Liver (tissue), 9 donors: Measurements from ENCODE around the gene DNAJB6. TPM values are rescaled to one million over a fixed set of nuclear protein-coding genes. Genes with fewer than 3 reads are reported as not detected.

Source experiments
- DNase-seq: peaks from one replicate; pipeline ENCODE4 v3.0.0-alpha.2; 2017; ENCODE audit warnings: low spot score
- H3K27ac ChIP-seq, 2 donors: one replicate each; pipeline ENCODE4 v1.7.0; 2013; ENCODE audit warnings: inconsistent platforms in 2 of 2, low read length in 2 of 2, control low read depth in 1 of 2, low read depth in 1 of 2, mild to moderate bottlenecking in 1 of 2
- H3K27me3 ChIP-seq, 4 donors: one replicate each; pipeline versions ENCODE4 v1.6.1 to v1.7.0; 2013; ENCODE audit warnings: low read length in 3 of 4, inconsistent platforms in 1 of 4, mild to moderate bottlenecking in 1 of 4, moderate library complexity in 1 of 4; ENCODE audit not compliant: control insufficient read depth in 4 of 4, insufficient read depth in 4 of 4
- H3K36me3 ChIP-seq, 4 donors: one replicate each; pipeline versions ENCODE4 v1.6.1 to v1.7.0; 2013; ENCODE audit warnings: low read length in 3 of 4, mild to moderate bottlenecking in 3 of 4, low read depth in 1 of 4, moderate library complexity in 1 of 4; ENCODE audit not compliant: control insufficient read depth in 4 of 4, insufficient read depth in 3 of 4
- H3K4me1 ChIP-seq, 4 donors: one replicate each; pipeline versions ENCODE4 v1.6.1 to v1.7.0; 2013; ENCODE audit warnings: low read length in 3 of 4, mild to moderate bottlenecking in 3 of 4, moderate library complexity in 1 of 4; ENCODE audit not compliant: control insufficient read depth in 4 of 4, insufficient read depth in 4 of 4
- H3K4me3 ChIP-seq, 3 donors: one replicate each; pipeline versions ENCODE4 v1.6.1 to v1.7.0; 2013; ENCODE audit warnings: low read length in 3 of 3, control low read depth in 1 of 3, low read depth in 1 of 3, mild to moderate bottlenecking in 1 of 3
- H3K9ac ChIP-seq, 2 donors: one replicate each; pipeline ENCODE4 v1.7.0; 2013; ENCODE audit warnings: low read length in 2 of 2, mild to moderate bottlenecking in 2 of 2, moderate library complexity in 2 of 2, control low read depth in 1 of 2, low read depth in 1 of 2
- H3K9me3 ChIP-seq, 4 donors: one replicate each; pipeline versions ENCODE4 v1.6.1 to v1.7.0; 2013; ENCODE audit warnings: low read length in 3 of 4; ENCODE audit not compliant: control insufficient read depth in 4 of 4
- FOXA1 ChIP-seq: IDR thresholded peaks from 2 replicates; pipeline ENCODE4 v1.6.1; 2016; ENCODE audit warnings: antibody characterized with exemption
- FOXA2 ChIP-seq: IDR thresholded peaks from 2 replicates; pipeline ENCODE4 v1.6.1; 2016; ENCODE audit warnings: antibody characterized with exemption
- GABPA ChIP-seq, 2 donors: IDR thresholded peaks in 1 of 2; conservative IDR thresholded peaks in 1 of 2; 2 replicates each; pipeline ENCODE4 v1.6.1; 2016; ENCODE audit warnings: antibody characterized with exemption in 2 of 2, mild to moderate bottlenecking in 1 of 2, moderate library complexity in 1 of 2
- HNF4A ChIP-seq, 2 donors: conservative IDR thresholded peaks; 2 replicates each; pipeline ENCODE4 v1.6.1; 2016; ENCODE audit warnings: antibody characterized with exemption in 2 of 2, mild to moderate bottlenecking in 2 of 2
- HNF4G ChIP-seq: IDR thresholded peaks from 2 replicates; pipeline ENCODE4 v1.6.1; 2016; ENCODE audit warnings: antibody characterized with exemption
- JUND ChIP-seq, 2 donors: IDR thresholded peaks; 2 replicates each; pipeline ENCODE4 v1.6.1; 2016; ENCODE audit warnings: antibody characterized with exemption in 2 of 2
- NR2F2 ChIP-seq: IDR thresholded peaks from 2 replicates; pipeline ENCODE4 v1.6.1; 2016; ENCODE audit warnings: antibody characterized with exemption
- RAD21 ChIP-seq, 2 donors: IDR thresholded peaks; 2 replicates each; pipeline ENCODE4 v1.6.1; 2016; ENCODE audit warnings: antibody characterized with exemption in 2 of 2, mild to moderate bottlenecking in 2 of 2
- RXRA ChIP-seq, 2 donors: IDR thresholded peaks; 2 replicates each; pipeline ENCODE4 v1.6.1; 2017 to 2018; ENCODE audit warnings: antibody characterized with exemption in 2 of 2, mild to moderate bottlenecking in 1 of 2
- SP1 ChIP-seq: IDR thresholded peaks from 2 replicates; pipeline ENCODE4 v1.6.1; 2018; ENCODE audit warnings: antibody characterized with exemption, mild to moderate bottlenecking
- TAF1 ChIP-seq: conservative IDR thresholded peaks from 2 replicates; pipeline ENCODE4 v1.6.1; 2016; ENCODE audit warnings: antibody characterized with exemption, mild to moderate bottlenecking
- YY1 ChIP-seq: IDR thresholded peaks from 2 replicates; pipeline ENCODE4 v1.6.1; 2016; ENCODE audit warnings: antibody characterized with exemption, mild to moderate bottlenecking
- WGBS: extraction: QIAGEN DNeasy Blood & Tissue Kit; methylation state at CpG from one replicate; pipeline ENCODE4 v1.1.7; 2013; 5-methylcytosine and 5-hydroxymethylcytosine counted together
- polyA plus RNA-seq, 2 donors: library from polyadenylated mRNA; stranded (reverse) in 1 of 2; unstranded in 1 of 2; fragments of 200-250 nt in 1 of 2; fragments of >200 nt in 1 of 2; fragmentation: Nextera tagmentation in 1 of 2; extraction: Ambion mirVana in 1 of 2; gene quantifications; one replicate each; pipeline versions ENCODE4 v1.2.1 to v1.2.3, GENCODE V29; 2013 to 2015
- total RNA-seq, 2 donors: library from RNA; depleted of rRNA; stranded (reverse); fragments of >200 nt; gene quantifications; one replicate each; pipeline ENCODE4 v1.2.3, GENCODE V29; 2014
- TF ChIP-seq, protein P1 (sequence below): IDR thresholded peaks from 2 replicates; pipeline ENCODE4 v1.6.1; 2016; ENCODE audit warnings: antibody characterized with exemption
- TF ChIP-seq, protein P2 (sequence below): fragments of 150-350 bp; IDR thresholded peaks from 2 replicates; pipeline ENCODE4 v1.5.1; 2017; ENCODE audit warnings: improper control_type of control experiment, low read depth, low read length; ENCODE audit not compliant: missing input control
- TF ChIP-seq, protein P3 (sequence below): IDR thresholded peaks from 2 replicates; pipeline ENCODE4 v1.6.1; 2016; ENCODE audit warnings: antibody characterized with exemption
- TF ChIP-seq, protein P4 (sequence below): IDR thresholded peaks from 2 replicates; pipeline ENCODE4 v1.6.1; 2016; ENCODE audit warnings: antibody characterized with exemption, mild to moderate bottlenecking
- TF ChIP-seq, protein P5 (sequence below): IDR thresholded peaks from 2 replicates; pipeline ENCODE4 v1.6.1; 2016; ENCODE audit warnings: antibody characterized with exemption
- donor health status: healthy.
- donor health status: healthy.
- donor health status: healthy.
- donor health status: healthy.
- donor health status: healthy.

Gene DNAJB6
- total and polyA plus RNA-seq, 4 donors: 26.5 to 46.6 (median 42.4) TPM

DNA sequence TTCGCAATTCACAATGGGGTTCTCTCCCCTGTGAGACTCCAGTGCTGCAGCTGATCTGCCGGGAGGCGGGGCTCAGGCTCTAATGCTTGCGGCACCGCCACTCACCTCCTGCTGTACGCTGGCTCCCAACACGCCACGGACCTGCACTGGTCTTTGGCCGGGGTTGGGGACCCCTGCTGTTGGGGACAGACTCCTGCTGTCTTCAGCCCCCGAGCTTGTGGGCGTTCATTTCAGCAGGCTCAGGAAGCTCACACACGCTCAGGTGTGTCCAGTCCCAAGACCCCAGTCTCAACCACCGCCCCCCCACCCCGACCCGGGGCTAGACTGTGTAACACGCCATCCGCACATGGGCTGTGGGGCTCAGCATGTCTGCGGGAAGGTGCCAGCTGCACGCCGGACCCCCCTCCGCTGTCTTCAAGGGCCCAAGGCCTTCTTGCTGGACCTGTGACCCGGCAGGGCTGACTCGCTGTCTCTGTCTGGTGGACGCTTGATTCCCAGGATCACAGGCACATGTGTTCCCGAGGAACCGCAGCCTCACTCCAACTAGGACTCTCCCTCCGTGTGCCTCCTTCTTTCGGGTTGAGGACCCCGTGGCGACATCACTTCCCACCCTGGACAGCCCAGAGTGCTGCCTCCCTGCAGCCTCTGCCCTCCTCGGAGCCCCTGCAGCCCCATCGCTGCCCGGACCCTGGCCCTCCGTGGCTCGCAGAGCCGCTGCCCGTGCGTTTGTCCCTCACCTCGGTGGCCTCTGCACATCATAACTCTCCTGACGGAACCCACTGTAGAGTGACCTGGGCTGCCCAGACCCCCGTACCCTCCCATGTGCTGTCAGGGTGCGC, 106.4 kb downstream of the DNAJB6 start:
- Histone ChIP-seq H3K4me3 (no peak overlapping the region), H3K36me3 (no peaks in the 10 kb centered on the region), H3K9me3 (no peaks in the 10 kb centered on the region), H3K27me3 (no peaks in the 10 kb centered on the region), H3K4me1 (no peaks in the 10 kb centered on the region), H3K9ac (no peak overlapping the region), H3K27ac (no peak overlapping the region)
- no peak for DNase-seq
- no peak for TF ChIP-seq YY1
- no peak for TF ChIP-seq HNF4G
- TF ChIP-seq RAD21 (IDR thresholded peaks at IDR 0.05): no peak
- no peak for TF ChIP-seq SP1
- no peak for TF ChIP-seq TAF1
- TF ChIP-seq, protein P1, sequence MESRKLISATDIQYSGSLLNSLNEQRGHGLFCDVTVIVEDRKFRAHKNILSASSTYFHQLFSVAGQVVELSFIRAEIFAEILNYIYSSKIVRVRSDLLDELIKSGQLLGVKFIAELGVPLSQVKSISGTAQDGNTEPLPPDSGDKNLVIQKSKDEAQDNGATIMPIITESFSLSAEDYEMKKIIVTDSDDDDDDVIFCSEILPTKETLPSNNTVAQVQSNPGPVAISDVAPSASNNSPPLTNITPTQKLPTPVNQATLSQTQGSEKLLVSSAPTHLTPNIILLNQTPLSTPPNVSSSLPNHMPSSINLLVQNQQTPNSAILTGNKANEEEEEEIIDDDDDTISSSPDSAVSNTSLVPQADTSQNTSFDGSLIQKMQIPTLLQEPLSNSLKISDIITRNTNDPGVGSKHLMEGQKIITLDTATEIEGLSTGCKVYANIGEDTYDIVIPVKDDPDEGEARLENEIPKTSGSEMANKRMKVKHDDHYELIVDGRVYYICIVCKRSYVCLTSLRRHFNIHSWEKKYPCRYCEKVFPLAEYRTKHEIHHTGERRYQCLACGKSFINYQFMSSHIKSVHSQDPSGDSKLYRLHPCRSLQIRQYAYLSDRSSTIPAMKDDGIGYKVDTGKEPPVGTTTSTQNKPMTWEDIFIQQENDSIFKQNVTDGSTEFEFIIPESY: no peak
- TF ChIP-seq FOXA2: no peak
- TF ChIP-seq HNF4A (conservative IDR thresholded peaks at IDR 0.05): no peak
- TF ChIP-seq, protein P2, sequence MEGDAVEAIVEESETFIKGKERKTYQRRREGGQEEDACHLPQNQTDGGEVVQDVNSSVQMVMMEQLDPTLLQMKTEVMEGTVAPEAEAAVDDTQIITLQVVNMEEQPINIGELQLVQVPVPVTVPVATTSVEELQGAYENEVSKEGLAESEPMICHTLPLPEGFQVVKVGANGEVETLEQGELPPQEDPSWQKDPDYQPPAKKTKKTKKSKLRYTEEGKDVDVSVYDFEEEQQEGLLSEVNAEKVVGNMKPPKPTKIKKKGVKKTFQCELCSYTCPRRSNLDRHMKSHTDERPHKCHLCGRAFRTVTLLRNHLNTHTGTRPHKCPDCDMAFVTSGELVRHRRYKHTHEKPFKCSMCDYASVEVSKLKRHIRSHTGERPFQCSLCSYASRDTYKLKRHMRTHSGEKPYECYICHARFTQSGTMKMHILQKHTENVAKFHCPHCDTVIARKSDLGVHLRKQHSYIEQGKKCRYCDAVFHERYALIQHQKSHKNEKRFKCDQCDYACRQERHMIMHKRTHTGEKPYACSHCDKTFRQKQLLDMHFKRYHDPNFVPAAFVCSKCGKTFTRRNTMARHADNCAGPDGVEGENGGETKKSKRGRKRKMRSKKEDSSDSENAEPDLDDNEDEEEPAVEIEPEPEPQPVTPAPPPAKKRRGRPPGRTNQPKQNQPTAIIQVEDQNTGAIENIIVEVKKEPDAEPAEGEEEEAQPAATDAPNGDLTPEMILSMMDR: no peak
- TF ChIP-seq JUND (IDR thresholded peaks at IDR 0.05): no peak
- TF ChIP-seq GABPA (IDR thresholded peaks at IDR 0.05 in 1 of 2, conservative IDR thresholded peaks at IDR 0.05 in 1 of 2): no peak
- TF ChIP-seq NR2F2: no peak
- TF ChIP-seq, protein P3, sequence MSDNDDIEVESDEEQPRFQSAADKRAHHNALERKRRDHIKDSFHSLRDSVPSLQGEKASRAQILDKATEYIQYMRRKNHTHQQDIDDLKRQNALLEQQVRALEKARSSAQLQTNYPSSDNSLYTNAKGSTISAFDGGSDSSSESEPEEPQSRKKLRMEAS: no peak
- no peak for TF ChIP-seq FOXA1
- TF ChIP-seq, protein P4, sequence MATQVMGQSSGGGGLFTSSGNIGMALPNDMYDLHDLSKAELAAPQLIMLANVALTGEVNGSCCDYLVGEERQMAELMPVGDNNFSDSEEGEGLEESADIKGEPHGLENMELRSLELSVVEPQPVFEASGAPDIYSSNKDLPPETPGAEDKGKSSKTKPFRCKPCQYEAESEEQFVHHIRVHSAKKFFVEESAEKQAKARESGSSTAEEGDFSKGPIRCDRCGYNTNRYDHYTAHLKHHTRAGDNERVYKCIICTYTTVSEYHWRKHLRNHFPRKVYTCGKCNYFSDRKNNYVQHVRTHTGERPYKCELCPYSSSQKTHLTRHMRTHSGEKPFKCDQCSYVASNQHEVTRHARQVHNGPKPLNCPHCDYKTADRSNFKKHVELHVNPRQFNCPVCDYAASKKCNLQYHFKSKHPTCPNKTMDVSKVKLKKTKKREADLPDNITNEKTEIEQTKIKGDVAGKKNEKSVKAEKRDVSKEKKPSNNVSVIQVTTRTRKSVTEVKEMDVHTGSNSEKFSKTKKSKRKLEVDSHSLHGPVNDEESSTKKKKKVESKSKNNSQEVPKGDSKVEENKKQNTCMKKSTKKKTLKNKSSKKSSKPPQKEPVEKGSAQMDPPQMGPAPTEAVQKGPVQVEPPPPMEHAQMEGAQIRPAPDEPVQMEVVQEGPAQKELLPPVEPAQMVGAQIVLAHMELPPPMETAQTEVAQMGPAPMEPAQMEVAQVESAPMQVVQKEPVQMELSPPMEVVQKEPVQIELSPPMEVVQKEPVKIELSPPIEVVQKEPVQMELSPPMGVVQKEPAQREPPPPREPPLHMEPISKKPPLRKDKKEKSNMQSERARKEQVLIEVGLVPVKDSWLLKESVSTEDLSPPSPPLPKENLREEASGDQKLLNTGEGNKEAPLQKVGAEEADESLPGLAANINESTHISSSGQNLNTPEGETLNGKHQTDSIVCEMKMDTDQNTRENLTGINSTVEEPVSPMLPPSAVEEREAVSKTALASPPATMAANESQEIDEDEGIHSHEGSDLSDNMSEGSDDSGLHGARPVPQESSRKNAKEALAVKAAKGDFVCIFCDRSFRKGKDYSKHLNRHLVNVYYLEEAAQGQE: no peak
- TF ChIP-seq RXRA (IDR thresholded peaks at IDR 0.05): no peak
- TF ChIP-seq, protein P5, sequence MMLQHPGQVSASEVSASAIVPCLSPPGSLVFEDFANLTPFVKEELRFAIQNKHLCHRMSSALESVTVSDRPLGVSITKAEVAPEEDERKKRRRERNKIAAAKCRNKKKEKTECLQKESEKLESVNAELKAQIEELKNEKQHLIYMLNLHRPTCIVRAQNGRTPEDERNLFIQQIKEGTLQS: no peak
- 91% methylated on average over 42 of the region's 42 CpGs for WGBS
